NCI-H1436 (cell line): ENCODE data around the gene ZNF888.
"Not testable (repeated sequence)": the region's sequence is repeated elsewhere in the genome, so short reads cannot be mapped to it uniquely, and the experiment has no call there.

Experiments used
- DNase-seq: peaks from one replicate; lab custom pipeline; 2025; lab: John Stamatoyannopoulos, UW

ZNF888 gene

DNA sequence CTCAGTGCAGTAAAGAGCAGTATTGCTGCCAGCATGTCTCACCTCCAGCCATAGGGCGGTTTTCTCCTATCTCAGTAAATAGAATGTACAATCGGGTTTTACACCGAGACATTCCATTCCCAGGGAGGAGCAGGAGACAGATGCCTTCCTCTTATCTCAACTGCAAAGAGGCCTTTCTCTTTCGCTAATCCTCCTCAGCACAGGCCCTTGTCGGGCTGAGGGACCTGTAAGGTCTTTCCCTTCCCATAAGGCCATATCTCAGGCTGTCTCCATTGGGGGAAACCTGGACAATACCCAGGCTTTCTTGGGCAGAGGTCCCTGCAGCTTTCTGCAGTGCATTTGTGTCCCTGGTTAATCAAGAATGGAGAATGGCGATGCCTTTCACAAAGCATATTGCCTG is 50.2 kb downstream of the ZNF888 start:
- DNase-seq = not testable (repeated sequence)

DNA sequence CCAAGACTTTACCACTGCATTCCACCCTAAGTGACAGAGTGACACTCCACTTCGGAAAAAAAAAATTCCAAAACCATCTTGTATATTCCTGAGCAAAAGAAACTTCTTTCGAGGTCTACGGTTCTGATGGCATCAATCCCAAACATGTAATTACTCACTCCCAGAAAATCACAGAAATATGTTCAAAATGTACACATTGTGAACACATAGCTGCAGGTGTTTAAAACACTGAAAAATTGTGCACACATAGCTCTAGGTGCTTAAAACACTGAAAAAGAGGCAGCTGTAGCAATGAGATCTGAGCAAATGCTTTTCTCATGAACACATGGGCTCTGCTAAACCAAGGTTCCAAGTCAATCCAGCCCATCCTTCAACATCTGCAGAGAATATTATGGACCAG is 51.8 kb downstream of the ZNF888 start:
- DNase-seq = no peak

GRCh38 chr19:52868031-52868430 is 55.2 kb downstream of the ZNF888 start:
- not testable (repeated sequence) for DNase-seq

- peak; percentile 65 for DNase-seq
Measured at GRCh38 chr19:52857378-52858191, 65.6 kb downstream of the ZNF888 start, which contains the start of gene ZNF468. Gene ZNF468 (minus strand): TSS chr19:52857619. CDS start chr19:52854272, 3,347 bp downstream.

DNA sequence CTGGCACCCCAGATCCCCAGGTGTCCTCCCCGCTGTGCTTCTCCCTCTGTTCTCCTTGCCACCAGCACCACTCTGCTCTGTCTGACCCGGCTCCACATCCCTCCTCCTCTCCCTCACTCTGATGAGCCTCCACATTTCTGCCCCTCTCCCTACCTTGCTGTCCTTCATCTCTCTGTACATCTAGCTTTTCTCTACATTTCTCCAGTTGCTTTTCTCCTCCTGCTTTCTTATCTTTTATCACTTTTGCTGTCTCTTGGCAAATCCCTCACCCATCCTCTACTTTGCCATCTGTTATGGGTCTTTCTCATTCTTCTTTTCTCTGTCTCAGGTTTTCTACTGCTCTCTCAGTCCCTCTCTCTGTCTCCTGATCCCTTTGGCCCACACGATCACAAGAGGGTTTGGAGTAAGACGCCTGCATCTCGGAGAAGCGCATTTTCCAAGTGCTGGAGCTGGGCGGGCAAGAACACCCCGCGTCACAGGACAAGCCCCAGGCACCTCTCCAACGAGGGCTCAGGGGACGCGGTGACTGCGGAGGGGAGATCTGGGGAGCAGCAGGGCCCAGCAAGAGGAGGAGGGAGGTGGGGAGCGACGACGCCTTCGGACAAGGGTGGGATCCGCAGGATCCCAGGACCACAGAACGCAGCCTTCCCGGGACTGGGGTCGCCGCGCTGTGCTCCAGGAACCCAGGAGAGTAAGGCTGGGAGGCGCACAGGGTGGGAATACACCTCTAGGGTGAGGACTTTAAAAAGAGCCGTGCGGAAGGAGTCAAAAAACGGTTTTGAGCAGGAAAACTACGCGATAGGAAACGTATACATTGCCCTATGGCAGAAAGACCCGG is 66.5 kb downstream of the ZNF888 start:
- not testable (repeated sequence) for DNase-seq
